Ureter (tissue), 1 donor: ENCODE data around the gene CLIC3. TPM values are rescaled to one million over a fixed set of nuclear protein-coding genes. Genes with fewer than 3 reads are reported as not detected.

ENCODE experiments used
- DNase-seq: peaks from one replicate; pipeline ENCODE4 v3.0.0-alpha.2; 2020; ENCODE audit warnings: low spot score
- total RNA-seq: library from RNA; stranded (reverse); gene quantifications from one replicate; pipeline ENCODE4 v1.2.4, GENCODE V29; 2023
- donor health status: DM: yes; HTN: yes; CAD: no.

Gene CLIC3
- total RNA-seq, 1 donor from 2014 or later = 3.6 TPM

- DNase-seq = no peak
Measured at GRCh38 chr9:137030538-137031527, 34.5 kb upstream of the CLIC3 start.

GRCh38 chr9:137030006-137030405, 33.6 kb upstream of the CLIC3 start:
- DNase-seq = no peak

- peak; percentile 73 for DNase-seq
Measured at GRCh38 chr9:137029058-137029936, 32.9 kb upstream of the CLIC3 start.

GRCh38 chr9:137028263-137029057, 32.1 kb upstream of the CLIC3 start:
- peak; percentile 68 for DNase-seq

- no peak for DNase-seq
Measured at GRCh38 chr9:137027369-137028262, 31.2 kb upstream of the CLIC3 start, which contains the start of gene ABCA2. Gene ABCA2, minus strand, starts transcription at chr9:137028237. Its CDS starts 97 bp downstream, at chr9:137028140.

GRCh38 chr9:137026828-137027227, 30.5 kb upstream of the CLIC3 start:
- DNase-seq = no peak

- no peak for DNase-seq
Measured at GRCh38 chr9:137026384-137026783, 30.0 kb upstream of the CLIC3 start.

- DNase-seq = peak; percentile 67
Measured at GRCh38 chr9:137025517-137025966, 29.2 kb upstream of the CLIC3 start.

- DNase-seq = no peak
Measured at GRCh38 chr9:137023583-137023991, 27.2 kb upstream of the CLIC3 start.

- no peak for DNase-seq
Measured at GRCh38 chr9:137023157-137023556, 26.8 kb upstream of the CLIC3 start.

GRCh38 chr9:137022662-137023008, 26.3 kb upstream of the CLIC3 start:
- DNase-seq = no peak

- no peak for DNase-seq
Measured at GRCh38 chr9:137021979-137022661, 25.8 kb upstream of the CLIC3 start.

GRCh38 chr9:137021568-137021978, 25.2 kb upstream of the CLIC3 start:
- no peak for DNase-seq

- DNase-seq = no peak
Measured at GRCh38 chr9:137020771-137021567, 24.6 kb upstream of the CLIC3 start.

GRCh38 chr9:137019891-137020683, 23.7 kb upstream of the CLIC3 start:
- no peak for DNase-seq

- DNase-seq = no peak
Measured at GRCh38 chr9:137018761-137019559, 22.6 kb upstream of the CLIC3 start.

- DNase-seq = no peak
Measured at GRCh38 chr9:137017791-137018497, 21.6 kb upstream of the CLIC3 start.
